Breast epithelium (tissue), 3 donors: ENCODE measurements around the gene ST6GALNAC3.
"Not testable (repeated sequence)": the region's sequence is repeated elsewhere in the genome, so short reads cannot be mapped to it uniquely, and the experiment has no call there.

Experiments used
- POLR2A ChIP-seq: fragments of 450-650 bp; IDR thresholded peaks from one replicate; pipeline ENCODE4 v1.6.1; 2016; ENCODE audit warnings: antibody characterized with exemption, mild to moderate bottlenecking, moderate library complexity
- TF ChIP-seq, protein P1 (sequence below), 3 donors: fragments of 450-650 bp; IDR thresholded peaks; one replicate each; pipeline ENCODE4 v1.5.1; 2016 to 2017; ENCODE audit warnings: antibody characterized with exemption in 3 of 3, mild to moderate bottlenecking in 3 of 3, moderate library complexity in 3 of 3

DNA sequence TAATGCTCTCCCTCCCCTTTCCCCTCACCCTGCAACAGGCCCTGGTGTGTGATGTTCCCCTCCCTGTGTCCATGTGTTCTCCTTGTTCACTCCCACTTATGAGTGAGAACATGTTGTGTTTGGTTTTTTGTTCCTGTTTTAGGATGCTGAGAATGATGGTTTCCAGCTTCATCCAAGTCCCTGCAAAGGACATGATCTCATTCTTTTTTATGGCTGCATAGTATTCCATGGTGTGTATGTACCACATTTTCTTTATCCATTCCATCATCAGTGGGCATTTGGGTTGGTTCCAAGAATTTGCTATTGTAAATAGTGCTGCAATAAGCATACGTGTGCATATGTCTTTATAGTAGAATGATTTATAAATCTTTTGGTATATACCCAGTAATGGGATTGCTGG lies 168.0 kb downstream of the ST6GALNAC3 start:
- TF ChIP-seq POLR2A = not testable (repeated sequence)
- TF ChIP-seq, protein P1, sequence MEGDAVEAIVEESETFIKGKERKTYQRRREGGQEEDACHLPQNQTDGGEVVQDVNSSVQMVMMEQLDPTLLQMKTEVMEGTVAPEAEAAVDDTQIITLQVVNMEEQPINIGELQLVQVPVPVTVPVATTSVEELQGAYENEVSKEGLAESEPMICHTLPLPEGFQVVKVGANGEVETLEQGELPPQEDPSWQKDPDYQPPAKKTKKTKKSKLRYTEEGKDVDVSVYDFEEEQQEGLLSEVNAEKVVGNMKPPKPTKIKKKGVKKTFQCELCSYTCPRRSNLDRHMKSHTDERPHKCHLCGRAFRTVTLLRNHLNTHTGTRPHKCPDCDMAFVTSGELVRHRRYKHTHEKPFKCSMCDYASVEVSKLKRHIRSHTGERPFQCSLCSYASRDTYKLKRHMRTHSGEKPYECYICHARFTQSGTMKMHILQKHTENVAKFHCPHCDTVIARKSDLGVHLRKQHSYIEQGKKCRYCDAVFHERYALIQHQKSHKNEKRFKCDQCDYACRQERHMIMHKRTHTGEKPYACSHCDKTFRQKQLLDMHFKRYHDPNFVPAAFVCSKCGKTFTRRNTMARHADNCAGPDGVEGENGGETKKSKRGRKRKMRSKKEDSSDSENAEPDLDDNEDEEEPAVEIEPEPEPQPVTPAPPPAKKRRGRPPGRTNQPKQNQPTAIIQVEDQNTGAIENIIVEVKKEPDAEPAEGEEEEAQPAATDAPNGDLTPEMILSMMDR (IDR thresholded peaks at IDR 0.05) = not testable (repeated sequence)
